ENCODE measurements around the gene GAPVD1. TPM values are rescaled to one million over a fixed set of nuclear protein-coding genes. Genes with fewer than 3 reads are reported as not detected.
"Not testable (repeated sequence)": the region's sequence is repeated elsewhere in the genome, so short reads cannot be mapped to it uniquely, and the experiment has no call there.

GAPVD1 gene
- polyA plus RNA-seq, 3 donors, result 4.5 to 14.3 (median 6.2) TPM

DNA sequence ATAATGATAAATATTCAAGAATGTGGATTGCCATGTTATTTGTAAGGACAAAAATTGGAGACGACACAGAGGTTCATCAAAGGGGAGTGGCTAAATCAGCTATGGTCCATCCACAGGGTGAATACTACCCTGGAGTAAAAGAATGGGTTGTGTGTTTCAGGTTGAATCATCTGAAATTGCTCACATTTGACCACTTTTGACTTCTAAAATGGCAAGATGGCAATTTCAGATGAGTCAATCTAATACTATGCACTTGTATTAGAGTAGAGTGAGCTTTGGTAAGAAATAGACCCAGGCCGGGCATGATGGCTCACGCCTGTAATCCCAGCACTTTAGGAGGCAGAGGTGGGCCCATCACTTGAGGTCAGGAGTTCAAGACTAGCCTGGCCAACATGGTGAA is 131.8 kb downstream of the GAPVD1 start:
- WGBS, 3 donors, result 91 to 97% (median 92%) methylated on average over 3 of the region's 3 CpGs
- no peak overlapping the region for H3K27ac ChIP-seq (ENCODE audit: low read depth, low read length)

DNA sequence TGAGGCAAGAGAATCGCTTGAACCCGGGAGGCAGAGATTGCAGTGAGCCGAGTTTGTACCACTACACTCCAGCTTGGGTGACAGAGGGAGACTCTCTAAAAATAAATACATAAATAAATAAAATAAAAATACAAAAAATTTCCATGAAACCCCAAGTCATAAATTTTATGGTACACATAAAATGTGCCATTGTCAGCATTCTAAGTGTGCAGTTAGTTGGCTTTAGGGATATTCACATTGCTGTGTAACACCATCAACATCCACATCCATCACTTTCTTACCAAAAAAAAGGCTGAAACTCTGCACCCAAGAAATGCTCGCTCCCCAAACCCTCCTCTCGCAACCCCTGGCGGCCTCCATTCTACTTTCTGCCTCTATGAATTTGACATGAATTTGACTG is 135.2 kb downstream of the GAPVD1 start:
- WGBS, 3 donors, result 94% methylated on average over 6 of the region's 6 CpGs
- H3K27ac ChIP-seq (ENCODE audit: low read depth, low read length), result no peak overlapping the region

DNA sequence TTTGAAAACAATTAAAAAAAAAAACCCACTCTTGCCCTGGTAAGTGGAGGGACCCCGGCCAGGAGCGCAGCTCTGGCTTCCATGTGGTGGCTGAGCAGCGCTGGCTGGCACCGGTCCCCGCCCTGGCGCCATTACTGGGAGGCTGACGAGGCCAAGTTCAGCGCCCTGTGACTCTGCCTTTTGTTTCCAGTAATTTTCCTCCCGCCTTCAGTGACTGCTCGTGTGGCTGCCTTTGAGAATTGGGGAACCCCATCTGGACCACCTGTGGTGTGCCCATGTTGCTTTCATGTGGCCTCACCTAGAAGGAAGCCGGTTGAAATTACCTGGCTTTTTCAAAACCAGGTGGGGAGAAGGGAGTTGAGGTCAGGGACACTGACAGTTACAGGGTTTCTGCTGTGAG is 136.1 kb downstream of the GAPVD1 start:
- WGBS, 3 donors, result 82 to 89% (median 82%) methylated on average over 11 of the region's 11 CpGs

DNA sequence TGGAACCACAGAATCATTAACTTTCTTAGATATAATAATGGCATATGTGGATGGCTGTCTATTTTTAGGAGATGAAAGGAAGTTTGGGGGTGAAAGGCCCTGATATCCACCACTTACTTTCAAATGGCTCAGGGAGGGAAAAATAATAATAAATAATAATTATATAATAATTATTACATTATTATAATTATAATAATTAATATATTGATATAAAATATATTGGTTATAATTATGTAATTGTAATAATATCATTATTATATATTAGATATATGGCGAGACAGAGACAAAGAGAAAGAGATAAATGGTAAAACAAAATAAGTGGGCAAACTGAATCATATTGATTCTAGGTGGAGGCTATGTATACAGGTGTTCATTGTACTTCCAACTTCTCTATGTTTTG is 136.6 kb downstream of the GAPVD1 start:
- 94 to 95% (median 94%) methylated on average over 1 of the region's 1 CpG for WGBS, 3 donors

More for the DNA sequence above, 136.1 kb downstream of the GAPVD1 start:
- no peak overlapping the region for H3K27ac ChIP-seq (ENCODE audit: low read depth, low read length)

DNA sequence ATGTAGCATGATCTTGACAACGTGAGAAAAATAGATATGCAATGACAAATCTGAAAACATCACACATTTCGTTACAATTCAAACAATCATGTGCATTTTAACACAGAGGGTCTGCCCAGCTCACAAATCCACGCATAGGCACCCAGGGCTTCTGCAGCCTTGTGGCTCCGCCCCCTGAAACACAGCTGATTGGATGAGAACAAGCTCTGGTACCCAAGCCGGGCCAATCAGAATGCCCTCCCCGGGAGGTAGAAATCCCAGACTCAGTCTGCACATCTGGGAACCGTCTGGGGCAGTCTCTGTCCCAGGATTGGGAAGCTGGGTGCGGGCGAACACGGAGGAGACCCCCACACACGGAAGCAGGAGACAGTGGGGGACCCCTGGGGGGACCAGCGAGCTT is 137.5 kb downstream of the GAPVD1 start:
- no peak overlapping the region for H3K27ac ChIP-seq (ENCODE audit: low read depth, low read length)
- WGBS, 3 donors, result 91 to 96% (median 93%) methylated on average over 11 to 12 of the region's 12 CpGs

More for the DNA sequence above, 136.6 kb downstream of the GAPVD1 start:
- H3K27ac ChIP-seq (ENCODE audit: low read depth, low read length), result no peak overlapping the region

DNA sequence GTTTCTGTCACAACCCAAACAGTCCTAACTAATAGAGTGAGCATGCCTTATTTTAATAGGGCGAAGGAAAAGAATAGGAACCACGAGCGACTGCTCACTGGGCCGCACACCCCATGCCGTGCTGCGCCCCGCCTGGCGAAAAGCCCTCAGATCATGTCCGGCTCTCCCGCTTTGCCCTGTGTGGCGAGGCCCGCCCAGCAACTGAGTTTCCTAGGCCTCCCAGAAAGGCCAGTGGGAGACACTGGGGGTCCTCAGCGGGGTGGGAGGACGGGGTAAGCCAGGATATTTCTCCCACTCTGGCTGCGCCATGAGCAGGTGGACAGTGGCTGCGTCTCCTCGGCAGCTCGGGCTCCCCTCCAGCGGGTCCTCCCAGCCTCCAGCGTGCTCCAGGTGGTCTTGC is 138.0 kb downstream of the GAPVD1 start:
- no peak overlapping the region for H3K27ac ChIP-seq (ENCODE audit: low read depth, low read length)
- 92 to 95% (median 95%) methylated on average over 20 of the region's 20 CpGs for WGBS, 3 donors

DNA sequence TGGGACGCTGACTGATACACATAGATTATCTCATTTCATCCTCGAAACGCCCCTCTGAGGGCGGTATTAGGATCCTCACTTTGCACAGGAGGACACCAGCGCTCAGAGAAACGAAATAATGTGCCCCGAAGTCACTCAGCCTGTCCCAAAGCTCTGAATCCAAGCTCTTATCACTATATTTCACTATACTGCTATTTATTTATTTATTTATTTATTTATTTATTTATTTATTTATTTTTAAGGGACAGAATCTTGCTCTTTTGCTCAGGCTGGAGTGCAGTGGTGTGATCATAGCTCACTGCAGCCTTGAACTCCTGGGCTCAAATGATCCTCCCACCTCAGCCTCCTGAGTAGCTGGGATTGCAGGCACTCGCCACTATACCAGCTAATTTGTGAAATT is 138.6 kb downstream of the GAPVD1 start:
- WGBS, 3 donors, result 90 to 93% (median 91%) methylated on average over 8 of the region's 8 CpGs
- not testable (repeated sequence) for H3K27ac ChIP-seq (ENCODE audit: low read depth, low read length)

DNA sequence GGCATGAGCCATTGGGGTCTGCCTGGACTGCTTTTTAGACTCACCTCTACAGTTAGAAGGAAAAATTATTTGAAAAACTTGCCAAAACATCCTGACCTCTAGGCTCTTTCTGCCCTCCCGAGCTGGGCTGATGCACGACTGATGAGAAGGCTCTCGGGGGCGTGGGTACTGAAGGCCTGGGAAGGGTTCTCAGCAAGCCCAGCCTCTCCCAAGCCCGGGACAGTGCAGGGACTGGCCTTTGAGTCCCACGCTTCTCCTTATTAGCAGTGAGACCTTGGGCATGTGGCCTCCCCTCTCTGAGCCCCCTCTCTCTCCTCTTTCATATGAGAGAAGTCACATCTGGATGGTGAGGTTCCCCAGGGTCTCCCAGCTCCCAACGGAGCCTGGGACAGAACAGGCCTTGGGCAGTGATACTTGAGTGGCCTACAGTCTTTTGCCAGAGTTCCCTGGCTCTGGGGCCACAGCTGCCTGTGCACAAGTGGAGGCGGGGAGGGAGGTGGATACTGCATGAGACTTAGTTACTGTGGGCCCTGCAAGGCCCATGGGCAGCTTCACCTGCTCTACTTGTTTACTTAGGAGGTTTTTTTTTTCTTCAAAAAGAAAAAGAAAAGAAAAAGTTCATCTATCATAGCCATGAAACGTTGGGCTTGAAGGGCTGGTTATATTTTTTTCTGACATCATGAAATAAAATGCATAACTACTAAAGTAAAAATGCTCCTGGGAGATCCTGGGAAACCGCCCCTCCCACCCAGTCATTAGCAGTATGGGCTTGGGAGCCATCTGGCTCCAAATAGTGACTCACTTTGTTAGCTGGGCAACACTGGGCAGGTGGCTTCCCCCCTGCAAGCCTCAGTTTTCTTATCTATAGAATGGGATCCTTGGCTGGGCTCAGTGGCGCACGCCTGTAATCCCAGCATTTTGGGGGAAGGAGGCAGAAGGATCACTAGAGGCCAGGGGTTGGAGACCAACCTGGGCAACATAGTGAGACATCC is 139.4 kb downstream of the GAPVD1 start:
- no peak overlapping the region for H3K27ac ChIP-seq (ENCODE audit: low read depth, low read length)
- 74 to 83% (median 81%) methylated on average over 12 of the region's 12 CpGs for WGBS, 3 donors

DNA sequence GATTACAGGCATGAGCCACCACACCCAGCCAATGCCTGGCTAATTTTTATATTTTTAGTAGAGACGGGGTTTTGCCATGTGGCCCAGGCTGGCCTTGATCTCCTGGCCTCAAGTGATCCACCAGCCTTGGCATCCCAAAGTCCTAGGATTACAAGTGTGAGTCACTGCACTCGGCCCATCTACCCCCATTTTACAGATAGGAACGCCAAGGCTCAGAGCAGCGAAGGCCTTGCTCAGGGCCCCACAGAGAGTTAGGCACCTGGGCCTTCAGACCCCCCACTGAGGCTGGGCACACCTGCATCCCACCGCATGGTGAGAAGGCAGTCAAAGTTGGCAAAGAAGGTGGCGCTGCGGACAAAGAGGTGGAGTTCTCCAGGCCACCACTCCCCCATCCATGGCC is 143.1 kb downstream of the GAPVD1 start:
- 90 to 96% (median 90%) methylated on average over 7 of the region's 7 CpGs for WGBS, 3 donors
- no peak overlapping the region for H3K27ac ChIP-seq (ENCODE audit: low read depth, low read length)

DNA sequence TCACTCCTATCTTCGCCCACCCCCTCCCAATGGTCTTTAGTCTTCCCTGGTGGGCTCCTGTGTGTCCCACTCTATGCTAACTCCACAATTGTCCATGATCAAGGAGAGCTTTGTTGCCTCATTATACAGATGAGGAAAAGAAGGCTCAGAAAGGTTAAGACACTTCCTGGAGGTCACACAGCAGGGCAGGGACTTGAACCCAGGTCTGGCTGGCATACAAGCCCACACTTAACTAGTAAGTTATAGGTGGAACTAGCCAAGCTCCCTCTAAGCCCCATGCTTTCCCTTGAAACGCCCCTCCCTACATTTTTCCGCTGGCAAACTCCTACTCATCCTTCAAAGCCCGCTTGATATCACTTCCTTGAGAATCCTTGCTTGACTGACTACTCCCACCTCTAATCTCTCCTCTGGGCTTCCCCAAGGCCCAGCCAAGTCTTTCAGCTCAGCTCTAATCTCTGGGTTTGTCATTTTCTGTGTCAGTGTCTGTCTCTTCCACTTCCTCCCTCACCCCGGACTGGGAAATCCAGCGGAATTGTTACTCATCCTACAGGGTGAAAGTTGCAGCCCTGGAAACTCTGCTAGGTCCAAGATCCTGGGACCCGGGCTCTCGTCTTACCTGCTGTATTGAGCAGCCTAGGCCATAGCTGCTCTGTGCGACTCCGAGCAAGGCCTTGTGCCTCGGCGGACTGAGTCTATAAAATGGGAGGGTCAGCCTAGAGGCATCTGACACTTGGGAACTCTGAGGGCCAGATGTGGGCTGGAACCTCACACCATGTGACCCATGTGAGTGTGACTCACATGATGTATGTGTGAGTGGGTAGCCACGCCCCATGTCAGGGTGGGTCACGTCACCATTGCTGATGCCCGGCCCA is 144.5 kb downstream of the GAPVD1 start:
- WGBS, 3 donors, result 90 to 94% (median 91%) methylated on average over 15 of the region's 15 CpGs
- no peak overlapping the region for H3K27ac ChIP-seq (ENCODE audit: low read depth, low read length)

DNA sequence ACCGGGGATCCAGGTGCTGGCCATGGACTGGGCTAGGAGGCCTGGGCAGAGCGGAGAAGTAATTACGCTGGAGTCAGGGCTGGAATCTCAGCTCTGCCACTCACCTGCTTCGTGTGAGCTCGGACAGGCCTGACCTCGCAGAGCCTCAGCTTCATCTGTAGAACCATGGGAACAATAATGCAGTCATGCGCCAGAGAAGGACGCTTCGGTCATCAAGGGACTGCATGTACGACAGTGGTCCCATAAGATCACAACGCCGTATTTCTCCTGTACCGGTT is 145.1 kb downstream of the GAPVD1 start:
- H3K27ac ChIP-seq (ENCODE audit: low read depth, low read length), result no peak overlapping the region
- WGBS, 3 donors, result 93 to 96% (median 94%) methylated on average over 13 of the region's 13 CpGs

DNA sequence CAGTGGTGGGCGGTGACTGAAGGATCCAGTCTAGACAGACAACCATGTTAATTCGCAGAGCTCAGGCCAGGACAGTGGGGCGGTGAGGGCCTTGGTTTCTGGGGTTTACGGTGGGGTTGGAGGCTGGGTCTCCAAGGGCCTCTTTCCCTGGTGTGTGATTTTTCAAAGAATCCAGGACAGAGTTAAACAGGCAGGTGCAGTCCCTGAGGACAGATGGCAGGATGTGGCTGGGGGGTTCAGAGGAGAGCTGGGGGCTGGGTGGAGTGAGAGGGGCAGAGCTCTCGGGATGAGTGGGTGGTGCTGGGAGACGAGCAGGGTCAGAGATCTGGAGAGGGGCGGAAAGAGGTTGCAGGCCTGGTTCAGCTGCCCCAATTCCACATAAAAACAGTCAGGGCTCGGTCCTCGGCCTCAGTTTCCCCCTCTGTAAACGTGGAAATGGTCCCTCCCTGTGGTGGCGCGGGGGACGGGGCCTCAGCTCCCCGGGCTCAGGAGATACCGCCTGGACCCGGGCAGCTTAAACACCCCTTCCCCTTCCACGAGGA is 145.9 kb downstream of the GAPVD1 start:
- 37 to 46% (median 39%) methylated on average over 12 to 17 of the region's 17 CpGs for WGBS, 3 donors
- H3K27ac ChIP-seq (ENCODE audit: low read depth, low read length), result no peak overlapping the region

DNA sequence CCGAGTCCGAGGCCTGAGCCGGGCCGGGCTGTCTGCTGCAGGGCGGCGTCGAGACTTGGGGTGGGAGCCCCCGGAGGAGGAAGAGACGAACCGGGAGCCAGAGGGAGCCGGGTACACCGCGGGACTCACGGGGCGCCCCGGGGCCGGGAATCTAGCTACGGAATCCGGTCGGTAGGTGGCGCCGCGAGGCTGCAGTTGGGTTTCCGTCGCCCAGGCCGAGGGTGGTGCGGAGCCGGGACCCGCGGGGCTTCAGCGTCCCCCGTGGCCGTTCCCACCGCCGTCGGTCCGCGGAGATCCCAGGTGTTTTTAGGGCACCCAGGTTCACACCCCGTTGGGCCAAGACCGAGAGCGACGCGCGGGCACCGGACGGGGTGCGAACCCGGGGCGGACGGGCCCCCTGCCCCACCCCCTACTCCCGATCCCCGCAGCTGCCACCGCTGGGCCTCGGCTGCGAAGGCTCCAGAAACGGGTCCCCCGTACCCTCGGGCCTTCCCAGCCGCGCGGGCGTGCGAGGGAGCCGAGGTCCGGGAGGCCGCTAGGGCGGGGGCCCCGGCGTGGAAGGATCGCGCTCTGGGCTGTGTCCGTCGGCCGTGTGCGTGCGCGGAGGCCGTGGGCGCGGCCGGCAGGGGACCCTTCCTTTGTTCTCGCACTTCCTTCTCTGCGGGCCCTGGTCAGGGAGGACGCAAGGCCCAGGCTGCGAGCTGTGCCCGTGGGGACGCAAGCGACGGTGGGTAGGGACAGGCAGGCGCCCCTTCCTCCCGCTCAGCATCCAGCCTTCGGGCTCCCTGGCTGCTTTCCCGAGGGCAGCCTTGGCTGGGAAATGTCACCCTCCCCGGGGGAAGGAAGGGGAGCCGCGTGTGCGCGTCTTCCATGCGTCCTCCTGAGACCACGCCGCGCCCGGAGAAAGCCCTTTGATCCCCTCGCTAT is 146.6 kb downstream of the GAPVD1 start:
- H3K27ac ChIP-seq (ENCODE audit: low read depth, low read length), result no peak overlapping the region
- WGBS, 3 donors, result 3 to 5% (median 3%) methylated on average over 88 to 104 of the region's 104 CpGs

DNA sequence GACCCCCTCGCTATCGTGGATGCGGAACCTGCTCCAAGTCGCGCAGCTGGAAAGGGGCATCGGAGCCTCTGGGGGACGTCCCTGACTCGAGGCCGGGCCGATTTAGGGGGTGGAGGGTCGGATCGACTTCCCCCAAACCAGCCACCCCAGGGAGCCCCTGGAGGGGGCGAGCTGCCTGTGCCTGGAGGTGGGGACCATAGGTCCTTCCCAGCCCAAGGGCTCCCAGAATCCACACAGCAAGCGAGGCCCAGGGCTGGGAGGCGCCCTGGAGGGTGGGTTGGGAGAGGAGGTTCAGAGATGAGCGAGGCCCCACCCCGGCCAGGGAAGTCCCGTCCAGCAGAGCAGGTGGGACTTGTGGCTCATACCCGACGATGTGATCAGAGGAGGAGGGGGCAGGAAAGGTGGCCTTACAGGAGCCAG is 147.6 kb downstream of the GAPVD1 start:
- 75 to 83% (median 83%) methylated on average over 20 of the region's 20 CpGs for WGBS, 3 donors
- no peak overlapping the region for H3K27ac ChIP-seq (ENCODE audit: low read depth, low read length)

DNA sequence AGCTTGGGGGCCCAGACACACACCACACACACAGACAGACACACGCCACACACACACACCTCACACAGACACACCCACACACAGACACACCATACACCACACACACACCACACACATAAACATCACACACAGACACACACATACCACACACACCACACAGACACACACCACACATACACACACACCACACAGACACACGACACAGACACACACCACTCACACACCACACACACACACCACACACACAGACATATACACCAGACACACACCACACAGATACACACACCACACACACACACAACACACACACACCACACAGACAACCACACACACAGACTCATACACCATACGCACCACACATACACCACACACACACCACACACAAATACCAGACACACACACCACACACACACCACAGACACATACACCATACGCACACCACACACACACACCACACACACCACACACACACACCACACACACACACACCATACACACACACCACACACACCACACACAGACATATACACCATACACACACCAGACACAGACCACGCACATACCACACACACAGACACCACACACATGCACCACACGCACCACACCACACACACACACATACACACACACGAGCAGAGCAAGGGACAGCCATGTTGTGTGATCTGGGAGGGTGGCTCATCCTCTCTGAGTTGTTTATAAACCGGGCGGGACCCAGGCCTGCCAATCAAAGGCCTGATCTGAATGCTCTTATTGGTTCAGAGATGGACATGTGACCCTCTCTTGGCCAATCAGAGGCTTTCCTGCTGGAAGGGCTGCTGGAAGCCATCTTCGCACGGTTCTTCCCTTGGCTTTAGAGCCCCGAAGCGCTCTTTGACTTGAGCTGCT is 148.3 kb downstream of the GAPVD1 start:
- no peak overlapping the region for H3K27ac ChIP-seq (ENCODE audit: low read depth, low read length)
- 87 to 92% (median 90%) methylated on average over 13 of the region's 13 CpGs for WGBS, 3 donors

DNA sequence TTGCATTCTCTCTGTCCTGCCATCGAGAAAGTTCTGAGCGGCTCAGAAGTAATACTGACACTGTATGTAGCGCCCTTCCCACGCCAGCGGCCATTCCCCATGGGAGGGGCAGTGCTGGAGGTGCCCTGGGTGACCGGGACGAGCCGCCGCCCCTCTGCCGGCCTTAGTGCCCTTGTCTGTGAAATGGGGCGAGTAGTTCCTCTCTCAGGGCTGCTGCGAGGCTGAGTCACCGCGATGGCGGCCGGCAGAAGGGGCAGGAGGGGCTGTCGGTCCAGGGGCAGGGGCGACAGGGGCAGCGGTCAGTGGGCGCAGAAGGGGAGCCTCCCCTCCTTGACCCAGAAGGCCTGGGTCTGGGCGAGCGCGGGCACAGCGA is 148.9 kb downstream of the GAPVD1 start:
- H3K27ac ChIP-seq (ENCODE audit: low read depth, low read length), result no peak overlapping the region
- 85 to 94% (median 91%) methylated on average over 22 to 24 of the region's 24 CpGs for WGBS, 3 donors

DNA sequence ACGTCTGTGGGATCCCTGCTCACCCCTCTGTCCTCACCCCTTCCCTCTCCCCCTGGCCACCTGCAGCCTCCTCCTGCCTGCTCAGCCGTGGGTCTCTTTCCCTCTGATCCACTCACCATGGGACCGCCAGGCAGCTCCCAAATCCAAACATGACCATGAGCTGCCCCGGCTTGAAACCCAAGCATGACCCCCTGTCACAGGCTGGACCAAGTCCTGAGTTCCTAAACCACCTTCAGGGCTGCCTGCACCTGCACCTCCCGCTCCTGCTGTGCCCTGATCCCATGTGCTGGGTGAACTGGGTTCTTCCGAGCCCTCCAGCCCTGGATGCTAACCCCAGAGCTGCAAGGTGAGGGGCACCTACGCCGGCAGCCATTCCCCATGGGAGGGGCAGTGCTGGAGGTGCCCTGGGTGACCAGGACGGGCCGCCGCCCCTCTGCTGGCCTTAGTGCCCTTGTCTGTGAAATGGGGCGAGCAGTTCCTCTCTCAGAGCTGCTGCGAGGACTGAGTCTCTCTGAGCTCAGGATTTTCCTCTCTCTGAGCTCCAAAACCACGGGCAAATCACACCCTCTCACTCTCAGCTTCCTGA is 149.6 kb downstream of the GAPVD1 start:
- WGBS, 3 donors, result 68 to 78% (median 72%) methylated on average over 14 of the region's 14 CpGs
- H3K27ac ChIP-seq (ENCODE audit: low read depth, low read length), result no peak overlapping the region
